ENCODE measurements around the gene CLCNKA. TPM values are rescaled to one million over a fixed set of nuclear protein-coding genes. Genes with fewer than 3 reads are reported as not detected.
"Not testable (repeated sequence)": the region's sequence is repeated elsewhere in the genome, so short reads cannot be mapped to it uniquely, and the experiment has no call there.

CLCNKA gene
- total RNA-seq, 1 donor from 2014 or later = 2.2 TPM

DNA sequence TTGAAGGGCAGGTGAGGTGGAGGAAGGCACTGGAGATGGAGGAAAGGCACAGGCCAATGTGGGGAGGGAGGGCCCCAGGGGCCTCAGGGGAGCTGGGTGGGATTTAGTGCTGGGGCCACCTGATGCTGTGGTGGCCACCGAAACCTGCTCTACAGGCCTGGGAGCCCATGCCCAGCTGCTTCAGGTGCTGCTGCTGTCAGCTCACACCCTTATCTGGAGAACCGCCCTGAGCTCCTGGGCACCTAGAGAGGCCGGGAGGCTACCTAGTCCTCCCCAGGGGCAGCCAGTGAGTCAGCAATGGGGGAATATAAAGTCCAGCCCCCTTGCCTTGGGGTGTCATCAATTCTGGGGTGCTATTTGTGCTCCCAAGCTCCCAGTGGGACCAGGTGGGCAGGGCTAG lies 39.4 kb downstream of the CLCNKA start:
- Mint-ChIP-seq H3K4me3 (ENCODE audit: low read depth) (no peak overlapping the region), H3K4me1 (ENCODE audit: low read depth) (peaks cover 12% of the 10 kb centered on the region), H3K36me3 (ENCODE audit: insufficient read depth) (no peaks in the 10 kb centered on the region), H3K9me3 (ENCODE audit: low read depth) (no peaks in the 10 kb centered on the region), H3K27me3 (peaks cover 27% of the 10 kb centered on the region), H3K27ac (peak overlapping the region; percentile 6)
- TF ChIP-seq, protein P1, sequence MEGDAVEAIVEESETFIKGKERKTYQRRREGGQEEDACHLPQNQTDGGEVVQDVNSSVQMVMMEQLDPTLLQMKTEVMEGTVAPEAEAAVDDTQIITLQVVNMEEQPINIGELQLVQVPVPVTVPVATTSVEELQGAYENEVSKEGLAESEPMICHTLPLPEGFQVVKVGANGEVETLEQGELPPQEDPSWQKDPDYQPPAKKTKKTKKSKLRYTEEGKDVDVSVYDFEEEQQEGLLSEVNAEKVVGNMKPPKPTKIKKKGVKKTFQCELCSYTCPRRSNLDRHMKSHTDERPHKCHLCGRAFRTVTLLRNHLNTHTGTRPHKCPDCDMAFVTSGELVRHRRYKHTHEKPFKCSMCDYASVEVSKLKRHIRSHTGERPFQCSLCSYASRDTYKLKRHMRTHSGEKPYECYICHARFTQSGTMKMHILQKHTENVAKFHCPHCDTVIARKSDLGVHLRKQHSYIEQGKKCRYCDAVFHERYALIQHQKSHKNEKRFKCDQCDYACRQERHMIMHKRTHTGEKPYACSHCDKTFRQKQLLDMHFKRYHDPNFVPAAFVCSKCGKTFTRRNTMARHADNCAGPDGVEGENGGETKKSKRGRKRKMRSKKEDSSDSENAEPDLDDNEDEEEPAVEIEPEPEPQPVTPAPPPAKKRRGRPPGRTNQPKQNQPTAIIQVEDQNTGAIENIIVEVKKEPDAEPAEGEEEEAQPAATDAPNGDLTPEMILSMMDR (IDR thresholded peaks at IDR 0.05; ENCODE audit: unreplicated experiment) = no peak
- DNase-seq (ENCODE audit: low spot score, unreplicated experiment) = no peak

DNA sequence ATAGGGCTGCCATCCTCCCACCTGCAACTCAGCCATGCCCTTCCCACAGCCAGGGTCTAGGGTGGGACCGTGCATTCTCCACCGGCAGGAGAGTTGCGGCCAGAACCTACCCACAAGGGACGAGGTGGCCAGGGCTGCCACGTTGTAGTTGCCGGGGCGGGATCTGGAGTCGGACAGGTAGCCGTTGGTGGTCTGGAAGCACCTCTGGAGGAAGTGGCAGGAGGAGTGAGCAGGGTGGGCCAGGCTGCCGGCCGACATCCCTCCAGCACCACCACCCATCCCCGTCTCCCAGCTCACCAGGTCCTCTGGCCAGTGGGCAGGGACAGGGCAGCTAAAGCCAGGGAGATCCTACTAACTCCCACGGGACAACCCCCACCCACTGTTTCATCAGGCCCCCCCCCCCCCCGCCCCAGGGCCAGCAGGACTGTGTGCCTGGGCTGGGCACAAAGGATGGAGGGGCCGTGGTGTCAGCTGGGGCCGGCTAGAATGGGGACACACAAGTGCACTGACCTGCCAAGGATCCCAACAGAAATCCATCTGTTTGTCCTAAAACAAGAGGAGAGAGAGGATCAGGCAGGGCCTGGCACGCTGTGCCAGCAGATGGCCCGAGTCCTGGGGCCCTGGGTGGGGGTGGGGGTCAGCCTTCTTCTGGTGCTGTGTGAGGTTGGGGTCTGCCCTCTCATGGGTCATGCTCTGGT lies 40.3 kb downstream of the CLCNKA start:
- not testable (repeated sequence) for H3K9me3 Mint-ChIP-seq (ENCODE audit: low read depth); DNase-seq (ENCODE audit: low spot score, unreplicated experiment); H3K4me3 Mint-ChIP-seq (ENCODE audit: low read depth); H3K36me3 Mint-ChIP-seq (ENCODE audit: insufficient read depth); H3K27ac Mint-ChIP-seq
- peaks cover 27% of the 10 kb centered on the region for H3K27me3 Mint-ChIP-seq
- peaks cover 16% of the 10 kb centered on the region for H3K4me1 Mint-ChIP-seq (ENCODE audit: low read depth)

DNA sequence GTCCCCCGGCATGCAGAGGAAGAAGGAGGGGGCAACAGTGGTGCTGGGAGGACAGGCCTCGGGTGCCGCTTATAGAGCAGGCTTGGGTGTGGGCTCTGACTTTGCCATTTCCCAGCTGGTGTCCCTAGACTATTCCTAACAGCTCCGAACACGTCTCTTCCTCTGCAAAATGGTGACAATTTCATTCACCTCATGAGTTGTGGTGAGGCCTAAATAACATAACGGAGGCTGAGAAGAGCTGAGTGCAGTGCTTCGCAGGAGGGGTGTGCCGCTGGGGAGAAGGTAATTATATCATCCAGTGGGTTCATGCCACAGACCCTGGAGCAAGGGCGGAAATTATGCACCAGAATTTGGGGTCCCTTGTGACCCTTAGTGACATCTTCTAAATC lies 40.8 kb downstream of the CLCNKA start:
- Mint-ChIP-seq H3K27me3 (peaks cover 27% of the 10 kb centered on the region), H3K4me1 (ENCODE audit: low read depth) (peaks cover 22% of the 10 kb centered on the region)
- not testable (repeated sequence) for DNase-seq (ENCODE audit: low spot score, unreplicated experiment); H3K36me3 Mint-ChIP-seq (ENCODE audit: insufficient read depth); H3K9me3 Mint-ChIP-seq (ENCODE audit: low read depth); H3K4me3 Mint-ChIP-seq (ENCODE audit: low read depth); H3K27ac Mint-ChIP-seq

DNA sequence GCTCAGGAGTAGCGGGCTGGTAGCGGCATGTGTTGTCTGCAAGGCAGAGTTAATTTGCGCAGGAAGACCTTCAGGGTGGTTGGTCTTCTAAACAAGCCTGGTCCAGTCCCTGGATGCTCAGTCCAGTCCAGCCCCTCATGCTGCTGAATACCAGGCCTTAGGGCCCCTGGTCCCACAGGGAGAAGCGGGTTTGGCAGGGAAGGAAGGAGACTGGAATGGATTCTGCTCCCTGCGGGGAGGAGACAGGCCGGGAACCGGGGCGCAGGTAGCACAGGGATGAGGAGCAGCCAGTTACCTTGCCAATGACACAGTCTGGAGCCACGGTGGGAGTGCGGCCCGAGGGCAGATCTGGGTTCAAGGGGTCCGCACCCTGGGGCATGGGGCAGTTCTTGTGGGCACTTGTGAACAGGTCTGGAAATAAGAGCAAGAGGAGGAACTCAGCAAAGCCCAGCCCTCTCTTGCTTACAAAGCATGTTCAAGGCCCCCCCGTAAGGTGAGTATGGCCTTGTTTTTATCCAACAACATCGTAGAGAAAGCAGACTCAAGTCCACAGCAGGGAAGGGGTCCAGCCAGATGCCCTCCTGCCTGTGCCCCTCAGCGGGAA lies 41.5 kb downstream of the CLCNKA start:
- Mint-ChIP-seq H3K27ac (peak overlapping the region; percentile 5), H3K27me3 (peaks cover 27% of the 10 kb centered on the region), H3K9me3 (ENCODE audit: low read depth) (no peaks in the 10 kb centered on the region), H3K4me3 (ENCODE audit: low read depth) (no peak overlapping the region), H3K4me1 (ENCODE audit: low read depth) (peaks cover 26% of the 10 kb centered on the region), H3K36me3 (ENCODE audit: insufficient read depth) (no peaks in the 10 kb centered on the region)
- no peak for DNase-seq (ENCODE audit: low spot score, unreplicated experiment)
- TF ChIP-seq, protein P1 (IDR thresholded peaks at IDR 0.05; ENCODE audit: unreplicated experiment) = no peak

DNA sequence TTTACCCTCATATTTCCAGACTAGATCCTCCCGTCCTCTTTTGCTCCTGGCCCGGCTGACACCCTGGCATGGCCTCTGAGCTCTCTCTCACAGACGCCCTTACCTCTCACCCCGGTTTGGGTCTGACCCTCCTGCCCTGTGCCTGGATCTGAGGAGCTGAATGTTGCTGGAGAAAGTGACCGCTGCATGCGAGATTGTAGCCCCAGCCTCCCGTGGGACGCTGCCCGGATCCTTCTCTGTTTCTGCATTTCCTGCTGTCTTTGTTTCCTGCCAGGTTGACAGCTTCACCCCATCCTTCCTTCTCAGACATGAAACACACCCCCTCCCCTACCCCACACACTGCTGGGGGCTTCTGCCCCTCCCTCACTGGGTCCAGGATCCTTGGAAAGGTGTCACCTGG lies 42.1 kb downstream of the CLCNKA start:
- peaks cover 27% of the 10 kb centered on the region for H3K27me3 Mint-ChIP-seq
- DNase-seq (ENCODE audit: low spot score, unreplicated experiment) = no peak
- peaks cover 28% of the 10 kb centered on the region for H3K4me1 Mint-ChIP-seq (ENCODE audit: low read depth)
- peak overlapping the region; percentile 5 for H3K27ac Mint-ChIP-seq
- H3K36me3 Mint-ChIP-seq (ENCODE audit: insufficient read depth) = no peaks in the 10 kb centered on the region
- no peaks in the 10 kb centered on the region for H3K9me3 Mint-ChIP-seq (ENCODE audit: low read depth)
- TF ChIP-seq, protein P1 (IDR thresholded peaks at IDR 0.05; ENCODE audit: unreplicated experiment) = no peak
- no peak overlapping the region for H3K4me3 Mint-ChIP-seq (ENCODE audit: low read depth)

DNA sequence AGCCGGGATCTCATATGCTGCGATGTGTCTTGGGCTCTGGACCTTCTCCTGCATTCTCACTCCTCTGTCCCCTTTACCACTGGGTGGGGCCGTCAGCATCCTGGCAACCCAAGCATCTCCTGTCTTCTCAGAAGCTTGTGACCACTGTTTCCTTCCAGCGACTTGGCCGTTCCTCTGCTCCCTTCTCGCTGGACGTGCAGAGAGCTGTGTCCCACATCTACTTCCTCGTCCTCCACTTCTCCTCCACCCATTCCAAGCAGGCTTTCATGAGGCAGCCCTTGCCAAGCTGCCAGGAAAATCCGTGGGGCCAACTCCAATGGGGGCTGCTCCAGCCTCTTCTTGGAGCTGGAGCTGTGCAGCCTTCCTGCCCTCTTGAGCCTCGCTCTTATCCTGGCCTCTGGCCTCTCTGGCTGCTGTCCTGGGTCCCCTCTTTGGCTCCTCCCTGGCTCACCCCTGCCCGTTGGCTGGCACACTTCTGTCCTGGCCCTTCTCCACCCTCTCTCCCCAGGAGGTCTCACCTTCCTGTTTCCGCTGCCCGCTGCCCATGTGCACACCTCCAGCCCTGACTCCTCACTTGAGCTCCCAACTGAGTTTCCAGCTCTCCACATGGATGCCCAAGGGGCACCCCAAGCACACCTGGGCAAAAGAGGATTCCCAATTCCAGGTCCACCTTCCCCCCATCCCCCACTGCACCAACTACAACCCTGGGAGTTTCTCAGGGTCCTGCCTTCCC lies 42.9 kb downstream of the CLCNKA start:
- Mint-ChIP-seq H3K36me3 (ENCODE audit: insufficient read depth) (no peaks in the 10 kb centered on the region), H3K27ac (no peak overlapping the region), H3K4me3 (ENCODE audit: low read depth) (no peak overlapping the region), H3K27me3 (peaks cover 27% of the 10 kb centered on the region), H3K4me1 (ENCODE audit: low read depth) (peaks cover 28% of the 10 kb centered on the region), H3K9me3 (ENCODE audit: low read depth) (no peaks in the 10 kb centered on the region)
- TF ChIP-seq, protein P1 (IDR thresholded peaks at IDR 0.05; ENCODE audit: unreplicated experiment) = no peak
- no peak for DNase-seq (ENCODE audit: low spot score, unreplicated experiment)

Measured in progenitor cell of endocrine pancreas (in vitro differentiated cells).